ENCODE measurements around the gene FOSL1.

GRCh38 chr11:65854852-65855837 is 45.0 kb downstream of the FOSL1 start:
- no peak for TF ChIP-seq CTCF (IDR thresholded peaks at IDR 0.05)
- no peak for TF ChIP-seq EZH2 (IDR thresholded peaks at IDR 0.05; ENCODE audit: borderline replicate concordance, insufficient read depth, low read depth, low read length, poor library complexity, severe bottlenecking)
